Stimulated activated CD4-positive, alpha-beta T cell treated with anti-CD3 and anti-CD28 coated beads, Interleukin-2, amount 100 ng/mL, for 4 hours (primary cell): Measurements from ENCODE around the gene BOK.
A peak's percentile ranks its signal among the peaks of the same experiment; 100 is the strongest.

ENCODE experiments used
- DNase-seq: peaks from one replicate; pipeline ENCODE4 v3.0.0-alpha.2; 2020; ENCODE audit warnings: low read depth

BOK gene

GRCh38 chr2:241538838-241539615, 19.5 kb upstream of the BOK start:
- no peak for DNase-seq

GRCh38 chr2:241539616-241540374, 18.8 kb upstream of the BOK start:
- DNase-seq = no peak

GRCh38 chr2:241540401-241540770, 18.2 kb upstream of the BOK start:
- no peak for DNase-seq

GRCh38 chr2:241540771-241541561, 17.6 kb upstream of the BOK start:
- DNase-seq = peak; percentile 25

- DNase-seq = no peak
Observed at GRCh38 chr2:241541564-241542277, 16.8 kb upstream of the BOK start.

- DNase-seq = no peak
Observed at GRCh38 chr2:241542278-241542605, 16.3 kb upstream of the BOK start.

- DNase-seq = no peak
Observed at GRCh38 chr2:241545106-241545505, 13.4 kb upstream of the BOK start.

GRCh38 chr2:241545523-241546473, 12.7 kb upstream of the BOK start:
- no peak for DNase-seq

- no peak for DNase-seq
Observed at GRCh38 chr2:241546771-241547498, 11.6 kb upstream of the BOK start.

- no peak for DNase-seq
Observed at GRCh38 chr2:241547781-241548450, 10.6 kb upstream of the BOK start.

- DNase-seq = no peak
Observed at GRCh38 chr2:241548451-241548835, 10.1 kb upstream of the BOK start.

GRCh38 chr2:241550616-241551580, 7.6 kb upstream of the BOK start:
- no peak for DNase-seq

GRCh38 chr2:241551599-241551997, 6.9 kb upstream of the BOK start:
- no peak for DNase-seq

- no peak for DNase-seq
Observed at GRCh38 chr2:241551998-241552737, 6.4 kb upstream of the BOK start.

GRCh38 chr2:241553512-241553830, 5.1 kb upstream of the BOK start:
- DNase-seq = no peak

- no peak for DNase-seq
Observed at GRCh38 chr2:241553981-241554380, 4.6 kb upstream of the BOK start.

GRCh38 chr2:241554610-241555322, 3.8 kb upstream of the BOK start:
- no peak for DNase-seq
